ENCODE measurements around the gene SRGAP2C. TPM values are rescaled to one million over a fixed set of nuclear protein-coding genes. Genes with fewer than 3 reads are reported as not detected.
"Not testable (repeated sequence)": the region's sequence is repeated elsewhere in the genome, so short reads cannot be mapped to it uniquely, and the experiment has no call there.

Gene SRGAP2C
- total RNA-seq, 1 donor from 2014 or later, result 34.2 TPM

DNA sequence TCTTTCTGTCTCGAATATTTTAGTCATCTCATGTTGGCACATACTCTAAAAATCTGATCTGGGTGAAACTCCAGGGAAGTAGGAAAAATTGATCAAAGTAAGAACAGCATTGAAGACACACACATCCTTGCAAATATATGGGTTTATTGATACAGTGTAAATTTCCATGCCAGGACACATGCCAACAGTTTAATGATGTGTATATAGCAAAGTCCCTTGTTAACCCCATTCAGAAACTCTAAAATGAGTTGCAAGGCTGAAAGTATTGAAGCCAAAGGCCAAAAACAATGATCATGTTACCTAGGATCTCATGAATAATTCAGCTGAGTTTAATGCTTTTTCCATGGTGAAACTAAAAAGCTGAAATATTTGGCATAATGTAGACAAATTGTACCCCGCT lies 61.6 kb downstream of the SRGAP2C start:
- H3K27ac Mint-ChIP-seq (ENCODE audit: unreplicated experiment); H3K27me3 Mint-ChIP-seq (ENCODE audit: low read depth); H3K4me1 Mint-ChIP-seq (ENCODE audit: low read depth); H3K36me3 Mint-ChIP-seq (ENCODE audit: low read depth); H3K9me3 Mint-ChIP-seq (ENCODE audit: low read depth); H3K4me3 Mint-ChIP-seq (ENCODE audit: unreplicated experiment); DNase-seq (ENCODE audit: low spot score): not testable (repeated sequence)

DNA sequence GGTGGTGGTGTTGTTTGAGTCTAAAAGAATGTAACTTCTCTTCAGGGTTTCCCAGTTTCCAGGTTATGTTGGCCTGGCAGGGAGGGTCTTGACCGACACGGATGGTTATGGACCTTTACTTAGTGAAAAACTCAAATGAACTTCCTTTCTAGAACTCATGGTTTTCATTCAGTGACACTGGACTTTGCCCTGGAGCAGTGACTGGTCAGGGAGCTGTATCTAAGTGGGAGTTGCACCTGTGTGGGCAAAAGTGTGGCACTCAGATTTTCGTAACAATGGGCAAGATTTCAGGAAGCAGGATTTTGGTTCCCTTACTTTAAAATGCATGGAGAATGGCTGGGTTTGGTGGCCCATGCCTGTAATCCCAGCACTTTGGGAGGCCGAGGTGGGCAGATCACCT lies 67.9 kb downstream of the SRGAP2C start:
- DNase-seq (ENCODE audit: low spot score); H3K27ac Mint-ChIP-seq (ENCODE audit: unreplicated experiment); H3K4me1 Mint-ChIP-seq (ENCODE audit: low read depth); H3K4me3 Mint-ChIP-seq (ENCODE audit: unreplicated experiment); H3K9me3 Mint-ChIP-seq (ENCODE audit: low read depth); H3K27me3 Mint-ChIP-seq (ENCODE audit: low read depth); H3K36me3 Mint-ChIP-seq (ENCODE audit: low read depth): not testable (repeated sequence)

DNA sequence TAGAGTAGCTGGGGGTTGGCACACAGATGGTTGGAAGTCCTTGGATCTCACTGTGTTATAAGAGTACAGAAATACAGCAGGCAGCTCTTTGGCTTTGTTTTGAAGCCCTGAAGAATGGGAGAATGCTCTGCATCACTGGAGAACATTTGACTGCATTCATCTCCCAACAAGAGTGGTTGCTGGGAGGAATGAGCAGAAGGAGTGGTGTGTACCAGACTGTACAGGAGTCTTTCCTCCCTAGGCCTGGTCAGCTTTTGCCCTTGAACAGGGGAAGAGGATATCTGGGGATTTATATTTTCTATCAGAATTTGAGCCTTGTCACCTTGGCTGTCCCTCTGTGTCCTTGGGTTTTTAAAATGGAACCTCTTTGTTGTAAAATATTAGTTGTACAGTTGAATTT lies 69.8 kb downstream of the SRGAP2C start:
- H3K27me3 Mint-ChIP-seq (ENCODE audit: low read depth); H3K36me3 Mint-ChIP-seq (ENCODE audit: low read depth); DNase-seq (ENCODE audit: low spot score); H3K4me3 Mint-ChIP-seq (ENCODE audit: unreplicated experiment); H3K9me3 Mint-ChIP-seq (ENCODE audit: low read depth); H3K4me1 Mint-ChIP-seq (ENCODE audit: low read depth); H3K27ac Mint-ChIP-seq (ENCODE audit: unreplicated experiment): not testable (repeated sequence)

DNA sequence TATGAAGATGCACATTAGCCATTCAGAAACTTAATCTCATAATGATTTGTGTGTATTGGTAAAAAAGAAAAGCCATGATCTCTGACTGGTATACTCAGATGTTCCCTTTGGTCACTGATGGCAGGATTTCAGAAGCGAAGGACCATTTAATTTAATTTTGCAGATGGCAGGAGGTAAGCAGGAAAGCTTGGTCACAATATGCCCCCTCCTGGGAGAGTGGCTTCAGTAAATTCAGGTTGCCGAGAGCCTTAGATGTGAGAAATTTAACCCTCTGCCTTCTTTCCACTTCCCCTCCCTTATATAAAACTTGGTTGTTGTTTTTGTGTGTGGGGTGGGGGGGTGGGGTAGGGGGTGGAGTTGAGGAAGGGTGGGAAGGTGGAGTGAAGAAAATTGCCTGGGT lies 72.9 kb downstream of the SRGAP2C start:
- H3K9me3 Mint-ChIP-seq (ENCODE audit: low read depth); DNase-seq (ENCODE audit: low spot score); H3K36me3 Mint-ChIP-seq (ENCODE audit: low read depth); H3K4me1 Mint-ChIP-seq (ENCODE audit: low read depth); H3K27ac Mint-ChIP-seq (ENCODE audit: unreplicated experiment); H3K27me3 Mint-ChIP-seq (ENCODE audit: low read depth); H3K4me3 Mint-ChIP-seq (ENCODE audit: unreplicated experiment): not testable (repeated sequence)

DNA sequence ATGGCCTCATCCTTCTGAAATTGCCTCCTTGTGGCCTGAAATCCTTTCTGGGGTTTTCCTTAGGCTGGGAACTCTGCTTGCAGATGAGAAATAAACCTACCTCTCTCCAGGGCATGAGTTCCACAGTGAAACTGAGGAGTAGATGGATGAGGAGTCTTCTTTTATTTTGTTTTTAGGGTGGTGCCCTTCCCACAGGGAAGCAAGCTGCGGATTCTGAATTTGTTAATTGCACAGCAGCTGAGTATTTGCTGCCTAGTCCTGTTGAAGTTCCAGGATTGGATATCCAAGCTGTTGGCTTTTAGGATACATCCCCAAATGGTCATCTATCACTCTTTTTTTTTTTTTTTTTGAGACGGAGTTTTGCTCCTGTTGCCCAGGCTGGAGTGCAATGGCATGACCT lies 73.4 kb downstream of the SRGAP2C start:
- not testable (repeated sequence) for H3K36me3 Mint-ChIP-seq (ENCODE audit: low read depth); H3K27me3 Mint-ChIP-seq (ENCODE audit: low read depth); H3K27ac Mint-ChIP-seq (ENCODE audit: unreplicated experiment); H3K9me3 Mint-ChIP-seq (ENCODE audit: low read depth); H3K4me1 Mint-ChIP-seq (ENCODE audit: low read depth); DNase-seq (ENCODE audit: low spot score); H3K4me3 Mint-ChIP-seq (ENCODE audit: unreplicated experiment)

DNA sequence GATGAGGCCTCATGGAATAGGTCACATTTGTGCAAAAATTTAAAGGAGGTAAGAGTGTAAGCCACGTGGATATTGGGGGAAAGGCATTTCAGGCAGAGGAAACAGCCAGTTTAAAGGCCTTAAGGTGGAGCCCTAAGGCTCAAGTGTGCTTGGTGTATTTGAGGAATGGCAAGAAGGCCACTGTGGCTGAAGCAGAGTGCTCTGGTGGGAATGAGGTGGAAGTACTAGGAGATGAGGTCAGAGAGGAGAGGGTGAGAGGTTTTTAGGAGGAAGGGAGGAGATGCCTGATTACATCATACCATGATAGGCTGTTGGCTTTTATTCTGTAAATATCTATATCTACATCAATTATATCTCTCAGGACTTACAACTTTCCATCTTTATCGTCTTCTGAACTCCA lies 75.4 kb downstream of the SRGAP2C start:
- not testable (repeated sequence) for H3K4me3 Mint-ChIP-seq (ENCODE audit: unreplicated experiment); H3K27me3 Mint-ChIP-seq (ENCODE audit: low read depth); H3K4me1 Mint-ChIP-seq (ENCODE audit: low read depth); H3K36me3 Mint-ChIP-seq (ENCODE audit: low read depth); H3K9me3 Mint-ChIP-seq (ENCODE audit: low read depth); H3K27ac Mint-ChIP-seq (ENCODE audit: unreplicated experiment); DNase-seq (ENCODE audit: low spot score)

DNA sequence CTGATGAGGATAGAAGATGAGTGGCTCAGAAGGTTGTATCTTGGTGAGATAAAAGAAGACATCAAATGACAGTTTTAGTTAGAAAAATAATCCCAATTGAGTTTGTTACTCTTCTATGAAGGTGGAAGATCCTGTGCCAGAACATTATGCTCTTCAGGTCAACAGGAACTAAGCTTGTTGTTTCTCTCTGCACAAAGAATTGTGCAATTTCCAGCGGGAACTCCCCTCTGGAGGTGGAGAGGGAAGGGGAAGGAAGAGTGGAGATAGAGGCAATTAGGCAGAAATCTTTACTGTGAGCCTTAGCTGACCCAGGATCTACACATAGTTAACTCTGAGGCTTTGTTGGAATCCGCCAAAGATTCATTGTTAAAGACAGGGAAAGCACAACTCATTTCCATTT lies 77.4 kb downstream of the SRGAP2C start:
- H3K4me3 Mint-ChIP-seq (ENCODE audit: unreplicated experiment); H3K36me3 Mint-ChIP-seq (ENCODE audit: low read depth); DNase-seq (ENCODE audit: low spot score); H3K4me1 Mint-ChIP-seq (ENCODE audit: low read depth); H3K9me3 Mint-ChIP-seq (ENCODE audit: low read depth); H3K27me3 Mint-ChIP-seq (ENCODE audit: low read depth); H3K27ac Mint-ChIP-seq (ENCODE audit: unreplicated experiment): not testable (repeated sequence)

DNA sequence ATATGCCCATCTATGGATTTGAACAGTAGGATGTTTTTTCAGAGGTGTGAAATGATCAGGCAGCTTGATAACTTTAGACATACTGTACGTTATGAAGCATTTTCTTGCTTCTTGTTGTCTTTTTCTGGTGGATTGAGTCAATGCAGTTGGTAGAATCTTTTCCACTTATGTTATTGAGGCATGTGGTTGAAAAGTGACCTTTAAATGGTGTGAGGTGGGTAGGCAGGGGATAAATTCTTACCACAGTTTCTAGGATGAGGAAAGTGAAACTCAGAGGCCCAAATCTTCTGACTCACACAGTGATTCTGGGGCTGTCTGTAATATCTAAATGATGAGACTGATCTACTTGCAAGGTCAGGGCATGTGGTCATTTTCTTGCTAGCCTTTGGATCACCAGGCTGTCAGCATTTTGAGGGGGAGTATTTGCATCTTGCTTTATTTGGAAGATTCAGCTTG lies 79.0 kb downstream of the SRGAP2C start:
- DNase-seq (ENCODE audit: low spot score); H3K4me1 Mint-ChIP-seq (ENCODE audit: low read depth); H3K9me3 Mint-ChIP-seq (ENCODE audit: low read depth); H3K36me3 Mint-ChIP-seq (ENCODE audit: low read depth); H3K4me3 Mint-ChIP-seq (ENCODE audit: unreplicated experiment); H3K27me3 Mint-ChIP-seq (ENCODE audit: low read depth); H3K27ac Mint-ChIP-seq (ENCODE audit: unreplicated experiment): not testable (repeated sequence)

DNA sequence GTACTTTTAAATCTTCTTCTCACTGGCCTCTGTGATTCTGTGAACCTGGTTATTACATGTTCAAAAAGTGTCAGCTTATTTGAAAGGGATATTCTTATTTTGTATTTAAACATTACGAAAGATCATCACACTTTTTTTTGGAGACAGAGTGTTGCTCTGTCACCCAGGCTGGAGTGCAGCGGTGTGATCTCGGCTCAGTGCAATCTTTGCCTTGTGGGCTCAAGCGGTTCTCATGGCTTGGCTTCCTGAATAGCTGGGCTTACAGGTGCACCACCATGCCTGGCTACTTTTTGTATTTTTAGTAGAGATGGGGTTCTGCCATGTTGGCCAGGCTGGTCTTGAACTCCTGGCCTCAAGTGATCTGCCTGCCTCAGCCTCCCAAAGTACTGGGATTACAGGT lies 82.3 kb downstream of the SRGAP2C start:
- H3K27ac Mint-ChIP-seq (ENCODE audit: unreplicated experiment); H3K27me3 Mint-ChIP-seq (ENCODE audit: low read depth); H3K9me3 Mint-ChIP-seq (ENCODE audit: low read depth); H3K4me3 Mint-ChIP-seq (ENCODE audit: unreplicated experiment); DNase-seq (ENCODE audit: low spot score); H3K36me3 Mint-ChIP-seq (ENCODE audit: low read depth): not testable (repeated sequence)
- H3K4me1 Mint-ChIP-seq (ENCODE audit: low read depth), result peaks cover 12% of the 10 kb centered on the region

DNA sequence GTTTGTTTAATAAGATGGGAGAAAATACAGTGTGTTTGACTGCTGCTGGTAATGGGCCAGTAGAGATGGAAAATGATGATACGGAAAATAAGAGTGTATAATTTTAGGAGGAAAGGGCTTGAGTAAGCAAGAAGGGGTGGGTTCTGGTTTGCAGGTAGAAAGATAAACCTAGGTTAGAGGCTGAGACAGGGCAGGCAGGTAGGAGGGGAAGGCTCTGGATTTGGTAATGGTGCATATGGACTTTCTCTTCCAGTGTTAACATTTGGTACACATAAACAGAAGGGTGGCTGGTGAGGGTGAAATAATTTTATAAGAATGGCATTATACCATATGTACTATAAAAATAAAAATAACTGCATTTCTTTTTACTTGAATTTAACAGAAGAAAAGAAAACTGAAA lies 84.5 kb downstream of the SRGAP2C start:
- H3K9me3 Mint-ChIP-seq (ENCODE audit: low read depth); H3K4me3 Mint-ChIP-seq (ENCODE audit: unreplicated experiment); H3K36me3 Mint-ChIP-seq (ENCODE audit: low read depth); H3K27ac Mint-ChIP-seq (ENCODE audit: unreplicated experiment); DNase-seq (ENCODE audit: low spot score); H3K27me3 Mint-ChIP-seq (ENCODE audit: low read depth); H3K4me1 Mint-ChIP-seq (ENCODE audit: low read depth): not testable (repeated sequence)

DNA sequence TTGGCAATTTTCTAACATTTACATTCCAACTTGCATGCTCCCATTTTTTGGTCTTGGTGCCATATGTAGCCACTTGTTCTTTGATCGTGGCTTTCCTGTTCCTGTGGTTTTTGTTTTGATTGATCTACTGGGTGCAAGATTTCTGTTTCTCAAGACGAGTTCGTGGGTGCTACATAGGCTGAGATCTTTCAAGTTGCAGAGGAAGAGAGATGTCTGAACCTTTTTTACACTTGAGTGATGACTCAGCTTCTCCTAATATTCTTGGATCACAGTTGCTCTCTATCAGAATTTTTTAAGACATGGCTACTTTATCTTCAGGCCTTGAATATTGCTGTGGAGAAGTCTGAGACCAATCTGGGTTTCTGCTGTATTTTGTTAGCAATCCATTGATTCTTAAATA lies 85.2 kb downstream of the SRGAP2C start:
- Mint-ChIP-seq H3K4me3 (ENCODE audit: unreplicated experiment) (peak overlapping the region; percentile 63), H3K27ac (ENCODE audit: unreplicated experiment) (peak overlapping the region; percentile 87)
- H3K36me3 Mint-ChIP-seq (ENCODE audit: low read depth); H3K27me3 Mint-ChIP-seq (ENCODE audit: low read depth); H3K4me1 Mint-ChIP-seq (ENCODE audit: low read depth); H3K9me3 Mint-ChIP-seq (ENCODE audit: low read depth); DNase-seq (ENCODE audit: low spot score): not testable (repeated sequence)

DNA sequence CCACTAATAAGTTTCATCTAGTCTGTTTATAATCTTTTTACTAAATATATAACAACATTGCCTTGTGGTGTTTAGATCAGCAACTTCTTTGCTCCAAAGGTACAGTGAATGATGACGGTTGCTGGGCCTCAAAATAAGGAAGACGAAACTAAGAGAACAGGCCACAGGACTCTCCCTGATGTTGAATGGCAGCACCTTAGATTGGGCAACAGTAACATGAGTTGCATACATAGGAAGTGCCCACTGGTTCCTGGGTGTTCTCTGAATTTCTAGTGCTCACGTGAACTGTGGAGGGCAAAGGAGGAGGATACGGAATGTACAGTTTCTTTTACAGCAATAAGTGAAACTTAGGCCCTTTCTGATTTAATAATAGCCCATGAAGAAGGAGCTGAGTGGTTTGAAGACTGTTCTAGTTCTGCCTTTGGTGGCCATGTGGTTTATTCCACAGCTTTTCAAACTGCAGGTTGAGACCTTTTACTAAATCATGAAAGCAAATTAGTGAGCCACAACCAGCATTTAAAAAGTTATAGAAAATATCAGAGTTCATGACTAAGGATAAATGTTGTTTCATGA lies 86.5 kb downstream of the SRGAP2C start:
- H3K4me3 Mint-ChIP-seq (ENCODE audit: unreplicated experiment); H3K27ac Mint-ChIP-seq (ENCODE audit: unreplicated experiment); H3K36me3 Mint-ChIP-seq (ENCODE audit: low read depth); H3K9me3 Mint-ChIP-seq (ENCODE audit: low read depth); H3K27me3 Mint-ChIP-seq (ENCODE audit: low read depth); DNase-seq (ENCODE audit: low spot score); H3K4me1 Mint-ChIP-seq (ENCODE audit: low read depth): not testable (repeated sequence)

DNA sequence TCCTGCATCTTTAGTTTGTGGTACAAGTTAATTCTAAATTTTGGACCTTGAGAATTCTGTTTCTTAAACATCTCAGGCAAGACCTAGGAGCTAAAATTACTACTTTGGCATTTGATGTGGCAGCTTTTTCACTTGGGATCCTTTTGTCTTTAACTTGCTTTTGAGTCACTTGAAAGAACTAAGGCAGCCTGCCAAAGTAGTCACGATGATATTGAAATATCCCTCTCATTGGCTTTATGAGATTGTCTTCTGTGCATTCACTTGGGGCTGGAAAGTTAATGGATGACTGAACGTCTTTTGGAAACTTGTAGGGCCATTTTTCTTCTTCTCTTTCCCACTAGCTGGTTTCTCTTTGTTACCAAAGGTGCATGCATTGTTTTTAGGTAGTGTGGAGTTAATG lies 90.7 kb downstream of the SRGAP2C start:
- not testable (repeated sequence) for DNase-seq (ENCODE audit: low spot score); H3K9me3 Mint-ChIP-seq (ENCODE audit: low read depth)

DNA sequence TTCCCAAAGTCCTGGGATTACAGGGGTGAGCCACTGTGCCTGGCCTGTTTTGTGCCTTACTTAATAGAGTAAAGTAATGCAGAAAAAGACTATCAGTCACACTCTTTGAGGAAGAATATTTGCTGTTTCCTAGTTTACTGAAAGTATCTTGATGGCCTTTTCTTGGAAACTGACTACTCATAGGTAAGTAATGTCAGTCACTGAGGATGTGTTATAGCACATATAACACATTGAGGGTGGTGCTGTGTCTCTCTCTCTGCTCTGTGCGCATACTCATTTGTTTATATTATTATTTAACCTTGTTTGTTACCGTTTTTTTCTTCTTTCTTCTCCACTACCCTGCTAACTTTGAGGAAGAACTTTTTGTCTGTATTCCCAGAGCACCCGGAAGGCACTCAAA lies 93.4 kb downstream of the SRGAP2C start:
- H3K27me3 Mint-ChIP-seq (ENCODE audit: low read depth); H3K27ac Mint-ChIP-seq (ENCODE audit: unreplicated experiment); H3K36me3 Mint-ChIP-seq (ENCODE audit: low read depth); H3K4me1 Mint-ChIP-seq (ENCODE audit: low read depth); DNase-seq (ENCODE audit: low spot score); H3K4me3 Mint-ChIP-seq (ENCODE audit: unreplicated experiment); H3K9me3 Mint-ChIP-seq (ENCODE audit: low read depth): not testable (repeated sequence)

More for the DNA sequence above, 90.7 kb downstream of the SRGAP2C start:
- not testable (repeated sequence) for H3K27ac Mint-ChIP-seq (ENCODE audit: unreplicated experiment); H3K27me3 Mint-ChIP-seq (ENCODE audit: low read depth); H3K4me3 Mint-ChIP-seq (ENCODE audit: unreplicated experiment); H3K4me1 Mint-ChIP-seq (ENCODE audit: low read depth); H3K36me3 Mint-ChIP-seq (ENCODE audit: low read depth)

Measured in chondrocyte (in vitro differentiated cells).